Stimulated activated CD4-positive, alpha-beta T cell treated with anti-CD3 and anti-CD28 coated beads, Interleukin-4, amount 100 ng/mL, for 24 hours (primary cell): ENCODE measurements around the gene PEA15.

Experiments used
- DNase-seq: peaks from one replicate; pipeline ENCODE4 v3.0.0-alpha.2; 2020

Gene PEA15

GRCh38 chr1:160186246-160186645, 18.9 kb upstream of the PEA15 start:
- DNase-seq = no peak

GRCh38 chr1:160186729-160187128, 18.5 kb upstream of the PEA15 start:
- no peak for DNase-seq

DNA sequence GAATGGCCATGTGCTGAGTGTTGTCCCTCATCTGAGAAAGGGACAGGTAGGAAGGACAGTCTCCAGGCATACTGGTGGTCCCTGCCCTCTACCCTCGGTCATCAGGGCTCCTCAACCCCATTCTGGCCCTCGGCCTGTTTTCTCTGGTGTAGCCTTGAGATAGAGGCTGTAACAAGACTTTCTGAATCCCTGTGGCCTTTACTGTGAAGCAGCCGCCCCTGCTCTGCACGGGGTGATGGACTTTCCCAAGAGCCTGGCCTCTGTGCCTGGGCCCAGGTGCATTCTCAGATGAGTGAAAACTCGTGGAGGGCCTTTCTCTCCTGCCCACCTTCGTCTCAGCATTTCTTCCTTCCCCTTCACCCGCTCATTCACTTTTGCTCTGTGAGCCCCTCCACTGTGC, 17.8 kb upstream of the PEA15 start:
- no peak for DNase-seq

DNA sequence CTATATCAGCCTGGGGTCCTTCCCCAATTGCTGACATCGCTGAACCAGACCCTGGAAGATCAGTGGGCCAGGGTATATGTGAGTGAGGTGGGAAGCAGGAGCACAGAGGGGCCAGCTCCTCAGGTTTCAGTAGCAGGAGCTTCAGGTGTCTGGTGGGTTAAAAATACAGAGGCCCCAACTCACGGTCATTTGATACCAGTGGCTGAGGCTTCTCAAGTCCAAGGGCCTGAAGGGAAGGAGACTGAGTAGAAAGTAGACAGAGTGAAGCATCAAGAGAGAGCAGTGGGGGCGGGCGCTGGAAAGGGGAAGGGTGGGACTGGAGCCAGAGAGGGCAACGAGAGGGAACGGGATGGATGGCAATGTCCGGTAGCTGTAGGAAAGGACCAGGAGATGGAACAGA, 16.8 kb upstream of the PEA15 start:
- DNase-seq = no peak

DNA sequence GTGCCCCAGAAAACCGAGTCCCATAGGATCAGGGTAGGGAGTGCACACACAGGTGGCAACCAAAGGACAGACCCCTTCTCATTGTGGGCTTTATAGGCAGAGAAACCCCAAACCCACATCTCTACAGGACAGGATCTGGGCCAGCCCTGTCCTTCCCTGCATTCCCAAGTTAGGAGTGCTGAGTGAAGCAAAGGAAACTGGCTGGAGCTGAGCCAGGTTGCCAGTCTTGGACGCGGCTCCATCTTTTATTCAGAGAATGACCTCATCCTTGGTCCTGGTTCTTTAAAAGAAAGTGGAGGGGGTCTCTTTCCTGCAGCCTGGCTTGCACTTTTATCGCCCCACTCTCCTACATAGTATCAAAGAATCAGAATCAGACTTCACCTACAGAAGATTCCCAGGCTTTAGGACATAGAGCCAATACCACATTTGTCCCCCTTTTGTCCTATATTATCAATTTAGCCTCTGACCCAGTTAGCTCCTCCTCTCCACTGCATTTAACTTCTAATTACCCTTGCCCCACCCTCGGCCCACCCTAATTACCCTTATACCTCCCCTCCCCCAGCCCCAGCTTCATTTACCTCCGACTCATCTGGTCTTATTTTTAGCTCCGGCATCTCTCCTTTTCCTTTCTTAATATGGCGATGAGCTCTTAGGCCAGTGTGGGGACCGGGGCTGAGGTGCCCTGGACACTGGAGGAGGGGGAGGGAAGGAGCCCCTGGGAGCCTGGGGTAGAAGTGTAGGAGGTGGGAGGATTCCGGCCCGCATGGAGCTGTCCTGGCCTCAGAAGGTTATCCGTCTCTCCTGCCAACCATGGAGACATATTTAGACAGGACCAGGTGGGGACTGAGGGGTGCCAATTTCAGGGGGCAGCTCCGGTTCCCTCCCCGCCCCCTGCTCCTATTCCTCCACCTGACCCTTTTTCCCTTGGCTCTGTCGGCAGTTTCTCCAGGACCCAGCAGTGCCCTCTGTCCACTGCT, 15.2 kb upstream of the PEA15 start, which contains the start of gene CASQ1:
Gene CASQ1, plus strand, starts transcription at position 927 of the 977 bp plus-strand sequence. CDS start 177 bp downstream, outside the sequence.
- no peak for DNase-seq

DNA sequence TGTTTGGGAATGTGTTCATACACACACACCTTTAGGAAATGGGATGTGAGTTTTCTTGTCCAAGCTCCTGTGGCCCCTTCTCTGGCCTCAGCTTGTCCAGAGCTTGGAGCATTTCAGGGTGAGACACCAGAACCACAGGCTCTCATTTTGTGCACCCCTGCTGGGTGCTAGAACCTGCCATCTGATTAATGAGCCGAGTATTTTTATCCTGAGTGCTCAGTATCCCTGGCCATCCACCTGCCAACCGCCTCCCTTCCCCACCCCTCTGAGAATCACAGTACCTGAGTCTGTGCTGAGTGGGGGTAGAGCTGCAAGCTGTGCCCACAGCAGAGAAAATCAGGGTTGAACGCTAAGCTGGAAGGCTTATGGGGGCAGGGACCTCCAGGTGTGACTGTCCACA, 13.4 kb upstream of the PEA15 start:
- no peak for DNase-seq

- DNase-seq = no peak
Measured at GRCh38 chr1:160192234-160192633, 12.9 kb upstream of the PEA15 start.

- DNase-seq = peak; percentile 86
Measured at GRCh38 chr1:160193091-160193819, 11.9 kb upstream of the PEA15 start.

- no peak for DNase-seq
Measured at GRCh38 chr1:160193832-160194736, 11.1 kb upstream of the PEA15 start.

GRCh38 chr1:160194737-160195059, 10.5 kb upstream of the PEA15 start:
- no peak for DNase-seq

GRCh38 chr1:160196143-160196542, 9.0 kb upstream of the PEA15 start:
- DNase-seq = no peak

- DNase-seq = no peak
Measured at GRCh38 chr1:160197231-160197630, 8.0 kb upstream of the PEA15 start.

DNA sequence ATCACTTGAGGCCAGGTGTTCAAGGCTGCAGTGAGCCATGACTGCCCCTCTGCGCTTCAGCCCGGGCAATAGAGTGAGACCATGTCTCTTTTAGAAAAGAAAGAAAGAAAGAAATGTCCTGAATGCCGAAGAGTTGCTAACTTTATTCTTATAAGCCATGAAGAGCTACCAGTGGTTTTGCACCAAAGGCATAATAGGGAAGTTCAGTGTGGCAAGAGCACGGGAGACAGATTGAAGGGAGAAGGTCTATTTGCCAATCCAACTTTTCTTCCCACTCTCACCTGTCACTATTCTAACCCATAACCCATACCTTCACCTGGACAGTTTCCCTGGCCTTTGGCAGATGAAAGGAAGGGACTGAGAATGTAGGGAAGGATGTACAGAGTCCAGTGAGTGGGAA, 4.4 kb upstream of the PEA15 start:
- no peak for DNase-seq

- no peak for DNase-seq
Measured at GRCh38 chr1:160204526-160205241, 500 bp upstream of the PEA15 start.

- peak; percentile 53 for DNase-seq
Measured at GRCh38 chr1:160206036-160206389, 829 bp downstream of the PEA15 start.

GRCh38 chr1:160206421-160207117, 1.4 kb downstream of the PEA15 start:
- DNase-seq = no peak

GRCh38 chr1:160207118-160207650, 2.0 kb downstream of the PEA15 start:
- no peak for DNase-seq

DNA sequence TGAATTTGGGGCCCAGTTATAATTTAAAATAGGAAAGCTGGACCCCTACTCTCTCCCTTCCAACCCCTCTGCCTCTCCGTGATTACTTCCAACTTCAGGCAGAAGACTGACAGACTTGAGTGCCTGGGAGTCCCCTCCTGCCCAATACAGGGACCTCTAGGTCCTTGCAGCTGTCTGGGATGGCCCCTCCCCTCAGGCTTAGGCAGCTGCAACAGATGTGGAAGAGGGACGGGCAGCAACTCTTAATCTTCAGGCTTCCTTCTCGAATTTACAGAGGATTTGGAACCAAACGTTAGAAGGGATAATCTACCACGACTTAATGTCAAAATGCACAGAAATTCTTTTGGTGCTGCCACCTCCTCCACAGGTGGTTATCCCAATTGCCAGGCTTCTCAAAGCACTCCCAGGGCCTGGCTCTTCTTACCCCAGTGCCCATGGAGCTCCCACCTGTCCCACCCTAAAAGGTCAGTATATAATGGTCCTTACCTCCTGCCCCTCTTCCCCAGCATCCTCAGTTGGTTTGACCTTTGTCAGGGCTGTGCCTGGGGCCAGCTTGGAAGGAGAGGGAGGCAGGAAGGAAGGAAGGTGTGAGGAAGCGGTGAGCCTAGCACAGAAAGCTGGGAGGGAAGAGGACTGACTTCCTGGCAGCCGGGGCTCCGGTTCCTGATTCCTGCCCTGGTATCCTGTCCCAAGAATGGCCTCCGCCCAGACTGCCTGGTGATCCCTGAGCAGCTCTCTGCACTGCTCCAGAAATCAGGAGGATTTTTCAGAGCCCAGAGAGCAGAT, 2.8 kb downstream of the PEA15 start:
- DNase-seq = no peak

DNA sequence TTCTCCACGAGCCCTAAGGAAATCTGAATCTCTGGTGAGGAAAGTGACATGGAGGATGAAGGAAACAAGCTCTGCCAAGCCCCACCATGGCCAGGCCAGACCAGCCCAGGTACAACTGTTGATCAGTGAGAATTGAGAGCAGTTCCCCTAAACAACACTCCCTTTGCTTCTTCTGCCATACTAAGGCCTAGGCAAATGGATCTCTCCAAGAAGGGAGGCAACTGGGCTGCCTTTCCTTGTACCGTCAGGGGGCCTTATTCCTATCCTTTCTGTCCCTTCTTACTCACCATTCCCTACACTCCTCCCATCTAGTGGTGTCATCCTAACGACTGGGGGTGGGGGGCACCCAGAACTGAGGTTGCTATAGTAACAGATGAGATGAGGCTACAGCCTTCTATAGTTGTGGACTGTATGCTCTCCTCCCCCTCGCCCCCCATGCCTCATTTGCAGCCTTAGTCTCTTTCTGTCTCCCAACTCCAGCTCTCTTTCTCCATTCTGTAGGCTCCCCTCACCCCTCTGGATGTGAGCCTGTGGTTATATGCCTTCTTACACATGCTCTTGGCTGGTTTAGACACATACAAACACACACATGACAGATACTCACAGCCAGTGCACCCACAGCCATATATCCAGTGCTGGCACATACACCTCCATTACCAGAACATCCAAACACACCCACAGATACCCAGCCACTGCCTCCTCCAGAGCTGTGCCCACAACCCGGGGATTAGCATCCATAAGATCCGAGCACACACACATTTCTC, 3.6 kb downstream of the PEA15 start:
- DNase-seq = no peak
